ENCODE data around the gene CCDC78.
"Not testable (repeated sequence)": the region's sequence is repeated elsewhere in the genome, so short reads cannot be mapped to it uniquely, and the experiment has no call there.

The CCDC78 gene

GRCh38 chr16:693364-693763, 32.9 kb downstream of the CCDC78 start:
- no peak for DNase-seq (ENCODE audit: low spot score)

- DNase-seq (ENCODE audit: low spot score): no peak
These were observed 33.7 kb downstream of the CCDC78 start for GRCh38 chr16:692356-693108.

GRCh38 chr16:691242-691641, 35.0 kb downstream of the CCDC78 start:
- not testable (repeated sequence) for DNase-seq (ENCODE audit: low spot score)

GRCh38 chr16:689175-689897, 36.9 kb downstream of the CCDC78 start:
- no peak for DNase-seq (ENCODE audit: low spot score)

- DNase-seq (ENCODE audit: low spot score): no peak
These were observed 38.7 kb downstream of the CCDC78 start for GRCh38 chr16:687499-687898.

- no peak for DNase-seq (ENCODE audit: low spot score)
These were observed 39.6 kb downstream of the CCDC78 start for GRCh38 chr16:686459-687260.

- no peak for DNase-seq (ENCODE audit: low spot score)
These were observed 40.3 kb downstream of the CCDC78 start for GRCh38 chr16:685967-686366.

GRCh38 chr16:684961-685696, 41.1 kb downstream of the CCDC78 start:
- DNase-seq (ENCODE audit: low spot score): no peak

- DNase-seq (ENCODE audit: low spot score): peak; percentile 82
These were observed 42.0 kb downstream of the CCDC78 start, which contains the start of gene JMJD8 for GRCh38 chr16:684071-684794. JMJD8 (minus strand) TSS chr16:684334; CDS start chr16:684319, 15 bp downstream.

- DNase-seq (ENCODE audit: low spot score): no peak
These were observed 42.7 kb downstream of the CCDC78 start for GRCh38 chr16:683396-684070.

GRCh38 chr16:682493-683395, 43.5 kb downstream of the CCDC78 start:
- no peak for DNase-seq (ENCODE audit: low spot score)

- DNase-seq (ENCODE audit: low spot score): no peak
These were observed 44.4 kb downstream of the CCDC78 start for GRCh38 chr16:681746-682427.

GRCh38 chr16:680967-681745, 45.1 kb downstream of the CCDC78 start:
- peak; percentile 32 for DNase-seq (ENCODE audit: low spot score)

GRCh38 chr16:680625-680945, 45.7 kb downstream of the CCDC78 start:
- DNase-seq (ENCODE audit: low spot score): no peak

GRCh38 chr16:679814-680624, 46.2 kb downstream of the CCDC78 start, which contains the start of gene STUB1:
STUB1 (plus strand) TSS chr16:680410; CDS start chr16:680526, 116 bp downstream.
- DNase-seq (ENCODE audit: low spot score): peak; percentile 76

GRCh38 chr16:678858-679813, 47.1 kb downstream of the CCDC78 start:
- DNase-seq (ENCODE audit: low spot score): peak; percentile 44
